Measurements from ENCODE around the gene ATP5F1B. TPM values are rescaled to one million over a fixed set of nuclear protein-coding genes. Genes with fewer than 3 reads are reported as not detected.

Gene ATP5F1B
- total and polyA plus RNA-seq, 9 of the 15 experiments (the other 6 are each of a cell fraction or from before 2014, with no cell fraction given), result 908 to 3,125 (median 1,482) TPM

- TF ChIP-seq E4F1 (CRISPR knock-in tag; IDR thresholded peaks at IDR 0.05; ENCODE audit: borderline replicate concordance), result no peak
- TF ChIP-seq, protein P1, sequence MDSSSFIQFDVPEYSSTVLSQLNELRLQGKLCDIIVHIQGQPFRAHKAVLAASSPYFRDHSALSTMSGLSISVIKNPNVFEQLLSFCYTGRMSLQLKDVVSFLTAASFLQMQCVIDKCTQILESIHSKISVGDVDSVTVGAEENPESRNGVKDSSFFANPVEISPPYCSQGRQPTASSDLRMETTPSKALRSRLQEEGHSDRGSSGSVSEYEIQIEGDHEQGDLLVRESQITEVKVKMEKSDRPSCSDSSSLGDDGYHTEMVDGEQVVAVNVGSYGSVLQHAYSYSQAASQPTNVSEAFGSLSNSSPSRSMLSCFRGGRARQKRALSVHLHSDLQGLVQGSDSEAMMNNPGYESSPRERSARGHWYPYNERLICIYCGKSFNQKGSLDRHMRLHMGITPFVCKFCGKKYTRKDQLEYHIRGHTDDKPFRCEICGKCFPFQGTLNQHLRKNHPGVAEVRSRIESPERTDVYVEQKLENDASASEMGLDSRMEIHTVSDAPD (CRISPR knock-in tag; IDR thresholded peaks at IDR 0.05), result no peak
- TF ChIP-seq, protein P2, sequence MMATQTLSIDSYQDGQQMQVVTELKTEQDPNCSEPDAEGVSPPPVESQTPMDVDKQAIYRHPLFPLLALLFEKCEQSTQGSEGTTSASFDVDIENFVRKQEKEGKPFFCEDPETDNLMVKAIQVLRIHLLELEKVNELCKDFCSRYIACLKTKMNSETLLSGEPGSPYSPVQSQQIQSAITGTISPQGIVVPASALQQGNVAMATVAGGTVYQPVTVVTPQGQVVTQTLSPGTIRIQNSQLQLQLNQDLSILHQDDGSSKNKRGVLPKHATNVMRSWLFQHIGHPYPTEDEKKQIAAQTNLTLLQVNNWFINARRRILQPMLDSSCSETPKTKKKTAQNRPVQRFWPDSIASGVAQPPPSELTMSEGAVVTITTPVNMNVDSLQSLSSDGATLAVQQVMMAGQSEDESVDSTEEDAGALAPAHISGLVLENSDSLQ (IDR thresholded peaks at IDR 0.05), result peak; percentile 91
- peak; percentile 92 for TF ChIP-seq NFIX (CRISPR knock-in tag; IDR thresholded peaks at IDR 0.05; ENCODE audit: low read depth)
- TF ChIP-seq EGR1 (conservative IDR thresholded peaks at IDR 0.05), result no peak
- no peak for TF ChIP-seq HNRNPLL (IDR thresholded peaks at IDR 0.05; ENCODE audit: low read depth, low read length, poor library complexity, severe bottlenecking)
- TF ChIP-seq ZNF324 (CRISPR knock-in tag; IDR thresholded peaks at IDR 0.05), result 0 out of 2 replicates have a peak, but pooled peaks have one; percentile 51
- no peak for TF ChIP-seq ZNF224 (CRISPR knock-in tag; IDR thresholded peaks at IDR 0.05)
- no peak for TF ChIP-seq PTRF (tag; IDR thresholded peaks at IDR 0.05)
- TF ChIP-seq ZNF76 (CRISPR knock-in tag; IDR thresholded peaks at IDR 0.05; ENCODE audit: borderline replicate concordance), result no peak
- TF ChIP-seq, protein P3, sequence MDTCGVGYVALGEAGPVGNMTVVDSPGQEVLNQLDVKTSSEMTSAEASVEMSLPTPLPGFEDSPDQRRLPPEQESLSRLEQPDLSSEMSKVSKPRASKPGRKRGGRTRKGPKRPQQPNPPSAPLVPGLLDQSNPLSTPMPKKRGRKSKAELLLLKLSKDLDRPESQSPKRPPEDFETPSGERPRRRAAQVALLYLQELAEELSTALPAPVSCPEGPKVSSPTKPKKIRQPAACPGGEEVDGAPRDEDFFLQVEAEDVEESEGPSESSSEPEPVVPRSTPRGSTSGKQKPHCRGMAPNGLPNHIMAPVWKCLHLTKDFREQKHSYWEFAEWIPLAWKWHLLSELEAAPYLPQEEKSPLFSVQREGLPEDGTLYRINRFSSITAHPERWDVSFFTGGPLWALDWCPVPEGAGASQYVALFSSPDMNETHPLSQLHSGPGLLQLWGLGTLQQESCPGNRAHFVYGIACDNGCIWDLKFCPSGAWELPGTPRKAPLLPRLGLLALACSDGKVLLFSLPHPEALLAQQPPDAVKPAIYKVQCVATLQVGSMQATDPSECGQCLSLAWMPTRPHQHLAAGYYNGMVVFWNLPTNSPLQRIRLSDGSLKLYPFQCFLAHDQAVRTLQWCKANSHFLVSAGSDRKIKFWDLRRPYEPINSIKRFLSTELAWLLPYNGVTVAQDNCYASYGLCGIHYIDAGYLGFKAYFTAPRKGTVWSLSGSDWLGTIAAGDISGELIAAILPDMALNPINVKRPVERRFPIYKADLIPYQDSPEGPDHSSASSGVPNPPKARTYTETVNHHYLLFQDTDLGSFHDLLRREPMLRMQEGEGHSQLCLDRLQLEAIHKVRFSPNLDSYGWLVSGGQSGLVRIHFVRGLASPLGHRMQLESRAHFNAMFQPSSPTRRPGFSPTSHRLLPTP (IDR thresholded peaks at IDR 0.05; ENCODE audit: borderline replicate concordance, extremely low read depth, insufficient read length), result no peak
- TF ChIP-seq CREM (IDR thresholded peaks at IDR 0.05; ENCODE audit: low read depth), result peak; percentile 90
- no peak for TF ChIP-seq MCM7 (IDR thresholded peaks at IDR 0.05)
- no peak for TF ChIP-seq EZH2 (IDR thresholded peaks at IDR 0.05; ENCODE audit: borderline replicate concordance, low read depth, low read length)
- TF ChIP-seq, protein P4, sequence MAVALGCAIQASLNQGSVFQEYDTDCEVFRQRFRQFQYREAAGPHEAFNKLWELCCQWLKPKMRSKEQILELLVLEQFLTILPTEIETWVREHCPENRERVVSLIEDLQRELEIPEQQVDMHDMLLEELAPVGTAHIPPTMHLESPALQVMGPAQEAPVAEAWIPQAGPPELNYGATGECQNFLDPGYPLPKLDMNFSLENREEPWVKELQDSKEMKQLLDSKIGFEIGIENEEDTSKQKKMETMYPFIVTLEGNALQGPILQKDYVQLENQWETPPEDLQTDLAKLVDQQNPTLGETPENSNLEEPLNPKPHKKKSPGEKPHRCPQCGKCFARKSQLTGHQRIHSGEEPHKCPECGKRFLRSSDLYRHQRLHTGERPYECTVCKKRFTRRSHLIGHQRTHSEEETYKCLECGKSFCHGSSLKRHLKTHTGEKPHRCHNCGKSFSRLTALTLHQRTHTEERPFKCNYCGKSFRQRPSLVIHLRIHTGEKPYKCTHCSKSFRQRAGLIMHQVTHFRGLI (CRISPR knock-in tag; IDR thresholded peaks at IDR 0.05), result no peak
- no peak; the same call in 1 of the 2 replicates for TF ChIP-seq CBFA2T3 (IDR thresholded peaks at IDR 0.05)
- no peak for TF ChIP-seq TFAM (CRISPR knock-in tag; conservative IDR thresholded peaks at IDR 0.05)
- peak; percentile 43; the same call in 1 of the 2 replicates for TF ChIP-seq RB1 (IDR thresholded peaks at IDR 0.05; ENCODE audit: low read depth)
These were observed 8.9 kb downstream of the ATP5F1B start (continued) for GRCh38 chr12:56636675-56637540.
